T-helper 2 cell treated with Interferon-gamma antibody and Interleukin-4, amounts not matched to agents 5 μg/mL and 100 μg/mL, for 36 hours (primary cell): ENCODE measurements around the gene CTBP2.

ENCODE experiments used
- DNase-seq: peaks from one replicate; pipeline ENCODE4 v3.0.0; 2021; ENCODE audit warnings: low spot score
- H3K27ac Mint-ChIP-seq: one replicate; pipeline ENCODE4 v1.8.0; 2021; ENCODE audit warnings: mild to moderate bottlenecking, mixed read lengths
- H3K27me3 Mint-ChIP-seq: one replicate; pipeline ENCODE4 v1.8.0; 2021; ENCODE audit warnings: low read depth, mixed read lengths
- H3K36me3 Mint-ChIP-seq: one replicate; pipeline ENCODE4 v1.8.0; 2021; ENCODE audit warnings: low read depth, mixed read lengths
- H3K4me1 Mint-ChIP-seq: one replicate; pipeline ENCODE4 v1.8.0; 2021; ENCODE audit warnings: low read depth, mixed read lengths
- H3K4me3 Mint-ChIP-seq: one replicate; pipeline ENCODE4 v1.8.0; 2022; ENCODE audit warnings: mild to moderate bottlenecking, moderate library complexity, mixed read lengths
- H3K9me3 Mint-ChIP-seq: one replicate; pipeline ENCODE4 v1.8.0; 2021; ENCODE audit warnings: mixed read lengths

Gene CTBP2

DNA sequence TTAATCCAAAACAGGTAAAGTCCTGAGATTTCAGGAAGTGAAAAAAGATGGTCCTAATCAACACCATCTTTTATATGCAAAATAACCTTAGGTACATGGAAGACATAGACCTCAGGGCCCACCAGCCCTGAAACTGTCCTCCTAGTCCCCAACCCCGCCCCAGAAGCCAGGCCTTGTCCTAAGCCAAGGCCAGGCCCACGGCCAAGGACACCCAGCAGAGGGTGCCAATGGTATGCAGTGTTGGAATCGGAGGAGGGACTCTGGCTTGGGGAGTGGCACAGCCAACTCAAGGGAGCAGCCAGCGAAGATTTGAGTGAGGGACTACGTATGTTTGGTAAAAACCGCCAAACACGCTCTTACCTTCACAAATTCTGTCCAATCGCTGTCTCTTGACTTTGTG, 121.7 kb downstream of the CTBP2 start:
- no peaks in the 10 kb centered on the region for H3K36me3 Mint-ChIP-seq
- H3K4me1 Mint-ChIP-seq = no peaks in the 10 kb centered on the region
- no peak overlapping the region for H3K4me3 Mint-ChIP-seq
- H3K9me3 Mint-ChIP-seq = no peaks in the 10 kb centered on the region
- no peak overlapping the region for H3K27ac Mint-ChIP-seq
- DNase-seq = no peak
- H3K27me3 Mint-ChIP-seq = no peaks in the 10 kb centered on the region

DNA sequence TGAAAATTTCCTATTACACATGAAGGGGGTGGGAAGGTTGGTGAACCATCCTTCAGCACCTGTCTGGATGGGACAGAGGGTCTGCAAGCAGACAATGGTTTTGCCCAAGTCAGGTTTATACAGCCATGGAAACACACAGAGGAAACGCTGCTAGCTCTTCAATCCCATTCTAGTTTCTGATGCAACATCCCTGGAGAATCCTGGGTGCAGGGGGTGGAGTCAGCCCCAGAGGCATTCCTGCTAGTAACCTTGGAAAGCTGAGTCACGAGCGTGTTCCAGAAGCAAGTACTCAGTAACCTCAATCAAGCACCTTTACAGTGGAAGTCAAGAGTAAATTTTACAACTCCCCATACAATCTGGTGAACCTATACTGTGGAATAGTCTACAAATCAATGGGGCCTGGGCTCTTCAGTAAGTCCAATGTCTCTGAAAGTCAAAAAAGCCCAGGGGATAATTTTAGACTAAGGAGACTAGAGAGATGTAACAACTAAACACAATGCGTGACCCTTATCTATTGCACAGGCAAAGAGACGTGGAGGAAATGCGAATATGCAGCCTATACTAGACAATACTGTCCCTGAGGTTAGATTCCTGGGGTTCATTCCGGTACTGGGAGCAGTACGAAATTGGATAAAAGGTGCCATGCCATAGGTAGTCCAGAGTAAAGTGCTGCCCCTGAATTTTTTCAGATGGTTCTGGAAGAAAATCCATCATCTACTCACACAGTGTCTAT, 123.1 kb downstream of the CTBP2 start:
- Mint-ChIP-seq H3K9me3 (no peaks in the 10 kb centered on the region), H3K4me3 (no peak overlapping the region), H3K4me1 (no peaks in the 10 kb centered on the region), H3K27me3 (no peaks in the 10 kb centered on the region), H3K27ac (no peak overlapping the region), H3K36me3 (no peaks in the 10 kb centered on the region)
- DNase-seq = no peak

DNA sequence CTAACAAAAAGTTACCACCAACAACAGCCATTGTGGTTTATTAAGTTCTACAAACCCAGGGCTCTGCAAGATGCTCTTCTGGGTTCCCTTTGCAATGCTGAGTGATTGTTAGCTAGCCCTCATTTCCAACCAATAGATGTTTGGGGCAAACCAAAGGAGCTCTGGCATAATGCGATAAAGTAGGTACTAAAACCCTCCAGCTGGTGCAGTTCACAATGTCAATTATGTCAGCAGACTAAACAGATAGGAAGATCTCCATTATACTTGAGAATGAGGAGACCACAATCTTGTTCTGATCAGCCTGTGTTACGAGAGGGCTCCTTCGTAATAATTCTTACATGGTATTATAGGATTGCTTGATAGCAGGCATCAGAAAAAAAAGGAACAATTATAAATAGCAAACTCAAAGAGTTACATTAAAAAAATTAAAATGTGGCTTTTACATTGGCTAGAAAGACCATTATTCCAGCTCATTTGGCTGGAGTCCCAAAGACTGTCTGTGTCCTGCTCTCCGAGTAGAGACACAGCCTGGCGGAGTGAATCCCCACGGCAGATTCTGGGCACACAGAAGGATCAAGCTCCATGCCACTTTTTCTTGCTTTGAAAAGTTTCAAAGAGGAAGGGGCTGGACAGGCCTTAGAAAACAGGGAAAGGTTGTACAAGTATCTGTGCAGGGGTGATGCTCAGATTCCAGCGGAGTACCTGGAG, 124.6 kb downstream of the CTBP2 start:
- H3K4me1 Mint-ChIP-seq = no peaks in the 10 kb centered on the region
- no peaks in the 10 kb centered on the region for H3K9me3 Mint-ChIP-seq
- DNase-seq = no peak
- H3K27ac Mint-ChIP-seq = no peak overlapping the region
- H3K36me3 Mint-ChIP-seq = no peaks in the 10 kb centered on the region
- no peaks in the 10 kb centered on the region for H3K27me3 Mint-ChIP-seq
- no peak overlapping the region for H3K4me3 Mint-ChIP-seq

DNA sequence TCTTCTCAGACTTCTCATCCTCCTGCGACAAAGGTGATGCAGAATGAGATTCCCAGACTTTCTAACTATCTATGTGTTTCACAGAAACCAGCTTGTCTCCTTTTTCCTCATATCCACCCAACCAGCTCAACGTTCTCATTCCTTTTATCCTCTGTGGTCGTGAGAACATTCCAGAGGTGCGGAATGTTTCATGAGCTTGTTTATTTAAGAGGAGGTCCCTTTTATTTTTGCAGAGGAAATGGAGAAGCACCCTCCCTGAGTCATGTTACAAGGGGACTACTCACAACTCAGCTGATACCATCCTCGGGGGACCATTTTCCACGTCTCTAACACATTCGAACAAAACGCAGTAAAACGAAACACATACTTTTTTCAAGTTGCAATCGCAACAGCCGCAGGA, 125.2 kb downstream of the CTBP2 start:
- H3K4me3 Mint-ChIP-seq = no peak overlapping the region
- no peaks in the 10 kb centered on the region for H3K27me3 Mint-ChIP-seq
- H3K9me3 Mint-ChIP-seq = no peaks in the 10 kb centered on the region
- no peaks in the 10 kb centered on the region for H3K4me1 Mint-ChIP-seq
- DNase-seq = no peak
- no peak overlapping the region for H3K27ac Mint-ChIP-seq
- H3K36me3 Mint-ChIP-seq = no peaks in the 10 kb centered on the region

DNA sequence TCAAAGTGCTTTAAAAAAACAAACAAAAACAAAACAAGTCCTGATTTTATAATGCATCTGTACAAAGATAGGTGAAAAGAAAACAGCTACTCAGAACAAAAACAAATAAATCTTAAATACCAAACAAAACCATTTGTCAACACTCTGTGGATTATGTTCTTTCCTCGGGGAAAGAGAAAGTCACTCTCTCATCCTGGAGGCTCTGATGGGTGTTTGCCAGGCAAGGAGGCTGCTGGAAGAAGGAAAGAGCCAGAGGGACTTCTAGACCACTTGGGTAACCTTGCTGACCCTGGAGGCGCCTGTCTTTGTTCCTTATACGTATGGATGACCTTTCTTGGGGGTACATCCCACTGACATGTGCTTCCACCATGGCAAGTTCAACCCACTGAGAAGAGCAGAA, 125.7 kb downstream of the CTBP2 start:
- Mint-ChIP-seq H3K27ac (no peak overlapping the region), H3K4me1 (no peaks in the 10 kb centered on the region), H3K27me3 (no peaks in the 10 kb centered on the region), H3K4me3 (no peak overlapping the region), H3K9me3 (no peaks in the 10 kb centered on the region), H3K36me3 (no peaks in the 10 kb centered on the region)
- DNase-seq = no peak

DNA sequence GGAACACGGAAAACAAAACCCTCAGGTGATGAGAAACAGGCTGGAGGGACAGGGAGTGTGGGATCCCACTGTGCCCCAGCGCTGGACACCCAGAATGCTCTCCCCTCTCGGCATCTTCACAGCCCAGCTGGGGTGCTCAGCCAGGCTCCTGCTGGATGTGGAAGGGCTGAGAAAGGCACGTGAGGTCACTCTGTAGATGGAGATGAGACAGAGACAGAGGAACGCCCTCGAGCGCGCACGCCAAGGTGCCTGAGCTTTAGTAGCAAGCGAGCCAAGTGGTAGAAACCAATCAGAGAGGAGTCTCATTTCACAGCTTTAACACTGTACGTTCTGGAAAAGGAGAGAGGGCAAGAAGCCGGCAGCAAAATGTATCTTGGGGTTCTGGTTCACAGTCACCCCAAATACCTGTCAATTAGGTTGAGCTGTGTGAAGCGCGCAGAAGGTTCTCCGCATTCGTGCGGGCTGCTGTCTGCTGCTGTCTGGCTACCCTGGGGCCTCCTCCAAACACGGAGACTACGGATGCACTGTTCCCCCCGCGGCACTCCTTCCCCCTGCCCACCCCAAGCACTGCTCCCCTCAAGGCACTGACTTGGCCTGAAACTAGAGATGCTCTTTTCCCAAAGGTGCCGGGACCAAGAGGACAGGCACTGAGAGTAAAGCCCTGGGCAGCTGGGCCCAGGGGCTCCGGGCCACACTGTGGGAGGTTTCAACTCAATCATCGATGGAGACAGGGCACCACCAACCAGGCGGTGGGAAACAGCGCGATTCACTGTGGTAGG, 127.0 kb downstream of the CTBP2 start:
- DNase-seq = no peak
- H3K9me3 Mint-ChIP-seq = no peaks in the 10 kb centered on the region
- no peak overlapping the region for H3K27ac Mint-ChIP-seq
- H3K4me3 Mint-ChIP-seq = no peak overlapping the region
- H3K36me3 Mint-ChIP-seq = no peaks in the 10 kb centered on the region
- no peaks in the 10 kb centered on the region for H3K27me3 Mint-ChIP-seq
- no peaks in the 10 kb centered on the region for H3K4me1 Mint-ChIP-seq

DNA sequence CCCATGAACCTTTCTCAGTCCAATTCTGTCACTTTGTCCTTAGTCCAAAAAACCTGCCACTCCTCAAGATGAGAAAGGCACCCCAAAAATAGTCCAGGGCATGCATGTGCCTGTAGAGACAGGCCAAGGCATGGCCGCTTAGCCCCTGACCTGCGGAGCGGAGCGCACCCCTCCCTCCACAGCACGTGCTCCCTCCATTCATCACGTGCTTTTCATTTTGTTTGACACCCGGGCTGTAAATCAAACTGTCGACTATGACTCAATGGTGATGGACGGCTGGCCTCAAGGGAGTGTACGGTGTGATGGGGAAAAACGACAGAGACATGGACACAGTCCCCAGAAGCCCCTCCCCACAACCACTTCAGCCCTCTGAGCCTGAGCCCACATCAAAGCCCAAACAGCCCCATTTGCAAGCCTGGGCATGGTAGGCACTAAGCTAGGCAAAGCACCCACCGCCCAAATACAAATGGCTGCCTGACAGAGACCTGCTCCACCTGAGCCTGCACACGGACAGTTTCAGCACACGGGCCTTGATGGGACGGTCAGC, 127.8 kb downstream of the CTBP2 start:
- H3K27me3 Mint-ChIP-seq = no peaks in the 10 kb centered on the region
- H3K27ac Mint-ChIP-seq = no peak overlapping the region
- no peaks in the 10 kb centered on the region for H3K4me1 Mint-ChIP-seq
- no peaks in the 10 kb centered on the region for H3K36me3 Mint-ChIP-seq
- DNase-seq = no peak
- no peak overlapping the region for H3K4me3 Mint-ChIP-seq
- H3K9me3 Mint-ChIP-seq = no peaks in the 10 kb centered on the region

DNA sequence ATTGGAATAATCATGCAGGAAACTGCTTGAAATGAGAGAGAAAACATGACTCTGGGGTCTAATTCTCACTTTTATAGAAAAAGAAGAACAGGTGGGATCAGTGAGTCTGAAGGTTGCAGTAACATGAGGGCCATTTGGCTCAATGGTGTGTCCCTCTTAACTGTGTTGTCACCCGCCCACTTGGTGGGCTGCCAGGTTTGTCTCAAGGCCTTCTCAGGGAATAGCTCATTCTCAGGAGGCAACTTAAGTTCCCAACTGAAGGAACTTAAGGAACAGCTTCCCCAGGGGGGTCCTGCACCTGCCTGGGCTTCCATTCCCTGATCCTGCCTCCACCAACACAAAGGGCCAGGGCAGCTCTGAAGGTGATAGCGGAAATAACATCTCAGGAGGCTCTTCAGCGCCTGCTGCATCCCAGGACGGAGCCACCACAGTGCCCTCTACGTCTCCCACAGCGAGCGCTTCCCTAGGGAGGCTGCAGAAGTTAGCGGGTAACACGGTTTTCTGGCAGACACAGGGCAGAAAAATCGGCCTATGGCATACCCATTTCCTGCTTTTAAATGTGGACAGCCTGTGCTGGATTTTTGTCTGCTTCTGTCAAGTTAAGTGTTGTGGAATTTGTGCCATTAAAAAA, 129.7 kb downstream of the CTBP2 start:
- Mint-ChIP-seq H3K9me3 (no peaks in the 10 kb centered on the region), H3K27me3 (no peaks in the 10 kb centered on the region), H3K4me1 (no peaks in the 10 kb centered on the region), H3K27ac (no peak overlapping the region), H3K4me3 (no peak overlapping the region), H3K36me3 (no peaks in the 10 kb centered on the region)
- no peak for DNase-seq

DNA sequence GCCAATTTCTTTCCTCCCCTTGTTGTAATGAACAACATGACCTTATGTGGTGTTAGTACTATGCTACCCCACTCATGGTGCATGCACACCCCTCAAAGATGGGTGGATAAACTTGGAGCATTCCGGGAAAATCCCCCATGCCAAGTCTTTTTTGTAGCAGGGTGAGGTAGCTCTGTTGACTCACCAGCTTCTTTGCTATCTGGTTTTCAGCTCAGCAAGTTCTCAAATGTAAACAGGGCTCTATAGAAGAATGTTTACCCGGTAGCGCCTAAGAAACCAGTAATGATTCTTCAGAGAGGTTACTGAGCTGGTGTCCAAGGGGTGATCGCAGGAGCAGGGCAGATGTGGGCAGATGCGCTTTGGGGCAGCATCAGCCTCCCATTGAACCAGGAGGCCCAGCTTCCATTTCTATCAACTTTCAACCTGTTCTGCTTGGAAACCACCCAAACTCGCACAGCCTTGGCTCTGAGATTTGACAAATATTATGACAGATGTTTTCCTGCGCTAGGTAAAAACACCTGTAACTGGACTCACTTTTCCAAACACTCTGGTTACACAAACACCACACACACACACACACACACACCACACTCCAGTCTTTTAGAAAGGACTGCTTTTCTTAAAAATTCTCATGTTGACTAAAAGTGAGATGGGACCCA, 130.7 kb downstream of the CTBP2 start:
- H3K27ac Mint-ChIP-seq = no peak overlapping the region
- DNase-seq = no peak
- H3K4me1 Mint-ChIP-seq = no peaks in the 10 kb centered on the region
- H3K27me3 Mint-ChIP-seq = no peaks in the 10 kb centered on the region
- no peaks in the 10 kb centered on the region for H3K36me3 Mint-ChIP-seq
- H3K9me3 Mint-ChIP-seq = no peaks in the 10 kb centered on the region
- H3K4me3 Mint-ChIP-seq = no peak overlapping the region

DNA sequence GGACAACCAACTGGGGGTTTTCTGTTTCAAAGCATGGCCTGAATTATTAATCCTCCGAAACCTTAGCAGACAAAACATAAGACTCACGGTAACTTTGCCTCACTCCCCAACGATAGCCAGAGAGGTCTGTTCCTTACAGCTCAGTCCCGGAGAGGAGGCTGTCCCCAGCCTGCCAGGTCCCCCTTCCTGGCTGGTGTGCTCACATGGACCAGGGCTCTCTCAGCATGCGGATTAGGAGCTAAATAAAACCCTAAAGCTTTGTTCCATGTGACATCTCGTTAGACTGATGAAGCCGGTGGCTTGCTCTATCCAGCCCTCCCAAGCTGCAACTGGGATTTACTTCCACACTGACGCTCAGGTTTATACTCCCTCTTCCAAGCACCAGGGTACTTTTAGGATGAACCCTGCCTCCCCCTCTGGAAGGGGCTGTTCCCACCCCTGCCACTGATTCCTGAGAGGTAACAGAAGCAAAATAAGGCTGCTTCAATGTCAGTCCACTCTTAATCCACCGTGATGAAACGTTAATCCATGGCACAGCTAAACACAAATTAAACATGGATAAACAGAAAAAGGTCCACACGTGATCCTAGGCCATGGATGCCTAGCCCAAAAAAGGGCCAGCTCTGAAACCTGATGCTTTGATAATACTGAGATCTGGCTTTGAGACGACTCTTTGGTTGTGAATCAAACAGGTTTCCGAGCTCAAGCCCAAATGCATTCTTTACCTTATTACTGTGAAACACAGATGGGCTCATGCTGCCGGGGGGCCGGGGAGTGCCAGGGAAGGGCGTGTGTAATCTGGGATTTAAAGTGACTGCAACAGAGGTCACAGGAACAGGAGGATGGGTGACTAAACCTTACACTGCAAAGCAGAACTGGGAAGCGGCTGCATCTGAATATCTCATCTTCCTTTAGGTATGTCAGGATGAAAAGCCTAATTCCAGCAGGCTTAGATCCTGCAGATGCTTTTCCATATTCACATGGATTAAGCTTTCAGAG, 132.2 kb downstream of the CTBP2 start:
- Mint-ChIP-seq H3K4me1 (no peaks in the 10 kb centered on the region), H3K27me3 (no peaks in the 10 kb centered on the region), H3K4me3 (no peak overlapping the region), H3K27ac (no peak overlapping the region), H3K36me3 (no peaks in the 10 kb centered on the region), H3K9me3 (no peaks in the 10 kb centered on the region)
- no peak for DNase-seq

DNA sequence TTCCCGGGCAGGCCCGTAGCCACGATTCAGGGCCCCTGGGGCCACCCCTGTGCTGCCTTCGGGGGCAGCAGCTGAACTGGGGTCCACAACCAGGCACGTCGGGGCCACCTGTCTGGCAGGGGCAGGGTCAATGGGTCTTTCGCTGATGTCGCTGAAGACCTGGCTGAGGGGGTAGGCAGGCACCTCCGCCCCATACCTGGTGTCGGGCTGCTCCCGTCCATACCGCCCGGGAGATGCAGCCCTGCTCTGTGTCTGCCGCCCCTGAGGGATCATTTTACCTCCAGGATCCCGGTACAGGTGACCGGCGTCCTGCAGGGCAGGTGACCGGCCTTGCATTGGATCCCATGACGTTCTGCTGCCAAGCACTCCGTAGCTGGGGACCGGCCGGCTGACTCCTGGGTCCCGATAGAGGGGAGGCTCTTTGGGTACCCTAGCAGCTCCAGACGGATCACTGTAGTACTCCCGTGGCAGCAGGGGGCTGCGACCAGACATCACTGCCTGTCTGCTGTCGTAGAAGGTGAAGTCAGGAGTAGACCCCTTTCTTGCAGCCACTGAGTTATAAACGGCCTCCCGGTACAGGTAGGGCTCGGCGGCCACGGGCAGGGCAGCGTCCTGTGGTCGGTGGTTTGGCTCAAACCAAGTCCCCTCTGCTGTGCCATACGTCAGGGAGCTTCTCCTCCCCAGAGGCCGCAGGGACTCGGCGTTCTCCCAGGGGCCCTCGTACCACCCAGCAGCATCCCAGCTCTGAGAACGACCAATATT, 133.2 kb downstream of the CTBP2 start:
- H3K36me3 Mint-ChIP-seq = no peaks in the 10 kb centered on the region

More for the DNA sequence above, 133.2 kb downstream of the CTBP2 start:
- no peak overlapping the region for H3K4me3 Mint-ChIP-seq
- no peak overlapping the region for H3K27ac Mint-ChIP-seq
- no peaks in the 10 kb centered on the region for H3K4me1 Mint-ChIP-seq
- no peak for DNase-seq
- no peaks in the 10 kb centered on the region for H3K27me3 Mint-ChIP-seq
- H3K9me3 Mint-ChIP-seq = no peaks in the 10 kb centered on the region
